Neural crest cell (in vitro differentiated cells): ENCODE results near the gene ATAD3A. TPM values are rescaled to one million over a fixed set of nuclear protein-coding genes. Genes with fewer than 3 reads are reported as not detected.

Experiments
- DNase-seq: peaks from one replicate; pipeline ENCODE4 v3.0.0; 2021; ENCODE audit warnings: low read depth, mixed read lengths, low spot score
- H3K27ac Mint-ChIP-seq: one replicate; pipeline ENCODE4 v1.8.0; 2021; ENCODE audit warnings: mild to moderate bottlenecking, mixed read lengths; ENCODE audit not compliant: unreplicated experiment
- H3K27me3 Mint-ChIP-seq: 2 replicates; pipeline ENCODE4 v1.8.0; 2021; ENCODE audit warnings: low read depth, mild to moderate bottlenecking, mixed read lengths
- H3K36me3 Mint-ChIP-seq: 2 replicates; pipeline ENCODE4 v1.8.0; 2021; ENCODE audit warnings: low read depth, mild to moderate bottlenecking, mixed read lengths
- H3K4me1 Mint-ChIP-seq: 2 replicates; pipeline ENCODE4 v1.8.0; 2021; ENCODE audit warnings: mixed read lengths
- H3K4me3 Mint-ChIP-seq: one replicate; pipeline ENCODE4 v1.8.0; 2021; ENCODE audit warnings: mild to moderate bottlenecking, mixed read lengths
- H3K9me3 Mint-ChIP-seq: 2 replicates; pipeline ENCODE4 v1.8.0; 2021; ENCODE audit warnings: mixed read lengths
- CTCF ChIP-seq: fragments of 200-600 bp; sonication (generic); conservative IDR thresholded peaks from 2 replicates; pipeline ENCODE4 v1.5.0; 2021; ENCODE audit warnings: antibody characterized with exemption, mild to moderate bottlenecking
- total RNA-seq: library from RNA; stranded (reverse); gene quantifications from 2 replicates; pipeline ENCODE4 v1.2.1, GENCODE V29; 2021

ATAD3A gene
- total RNA-seq, 1 donor from 2014 or later: 54.4 TPM

GRCh38 chr1:1560178-1560577 is 48.2 kb downstream of the ATAD3A start:
- TF ChIP-seq CTCF: no peak
- peaks cover 13% of the 10 kb centered on the region for H3K36me3 Mint-ChIP-seq
- no peak overlapping the region for H3K27ac Mint-ChIP-seq
- DNase-seq: no peak
- H3K27me3 Mint-ChIP-seq: no peaks in the 10 kb centered on the region
- peaks cover 15% of the 10 kb centered on the region for H3K4me1 Mint-ChIP-seq
- H3K4me3 Mint-ChIP-seq: no peak overlapping the region
- no peaks in the 10 kb centered on the region for H3K9me3 Mint-ChIP-seq

- Mint-ChIP-seq H3K4me3 (no peak overlapping the region), H3K27ac (no peak overlapping the region)
These were observed 50.0 kb downstream of the ATAD3A start for GRCh38 chr1:1561801-1562470.

GRCh38 chr1:1562556-1563195 is 50.7 kb downstream of the ATAD3A start:
- H3K4me1 Mint-ChIP-seq: peaks cover 15% of the 10 kb centered on the region
- H3K27me3 Mint-ChIP-seq: no peaks in the 10 kb centered on the region
- no peak for TF ChIP-seq CTCF
- H3K4me3 Mint-ChIP-seq: no peak overlapping the region
- DNase-seq: no peak
- H3K36me3 Mint-ChIP-seq: peaks cover 16% of the 10 kb centered on the region
- H3K9me3 Mint-ChIP-seq: no peaks in the 10 kb centered on the region
- no peak overlapping the region for H3K27ac Mint-ChIP-seq

More at GRCh38 chr1:1561801-1562470, 50.0 kb downstream of the ATAD3A start:
- Mint-ChIP-seq H3K36me3 (peaks cover 16% of the 10 kb centered on the region), H3K9me3 (no peaks in the 10 kb centered on the region), H3K4me1 (peaks cover 8% of the 10 kb centered on the region), H3K27me3 (no peaks in the 10 kb centered on the region)
- no peak for TF ChIP-seq CTCF
- no peak for DNase-seq

- Mint-ChIP-seq H3K9me3 (no peaks in the 10 kb centered on the region), H3K36me3 (peaks cover 16% of the 10 kb centered on the region), H3K4me1 (peaks cover 13% of the 10 kb centered on the region), H3K4me3 (no peak overlapping the region), H3K27me3 (no peaks in the 10 kb centered on the region), H3K27ac (no peak overlapping the region)
- no peak for DNase-seq
- TF ChIP-seq CTCF: no peak
These were observed 51.7 kb downstream of the ATAD3A start for GRCh38 chr1:1563688-1564087.

GRCh38 chr1:1564268-1564667 is 52.3 kb downstream of the ATAD3A start:
- no peak overlapping the region for H3K4me3 Mint-ChIP-seq
- DNase-seq: no peak
- no peak for TF ChIP-seq CTCF
- H3K9me3 Mint-ChIP-seq: no peaks in the 10 kb centered on the region
- peaks cover 16% of the 10 kb centered on the region for H3K36me3 Mint-ChIP-seq
- H3K27me3 Mint-ChIP-seq: no peaks in the 10 kb centered on the region
- no peak overlapping the region for H3K27ac Mint-ChIP-seq
- H3K4me1 Mint-ChIP-seq: peaks cover 11% of the 10 kb centered on the region
